GM12801 (cell line): Measurements from ENCODE around the gene CES2.

Source experiments
- CTCF ChIP-seq: IDR thresholded peaks from one replicate; pipeline ENCODE4 v1.5.1; 2011; ENCODE audit warnings: control low read depth; ENCODE audit not compliant: insufficient read length; ENCODE audit errors: extremely low read depth

The CES2 gene

DNA sequence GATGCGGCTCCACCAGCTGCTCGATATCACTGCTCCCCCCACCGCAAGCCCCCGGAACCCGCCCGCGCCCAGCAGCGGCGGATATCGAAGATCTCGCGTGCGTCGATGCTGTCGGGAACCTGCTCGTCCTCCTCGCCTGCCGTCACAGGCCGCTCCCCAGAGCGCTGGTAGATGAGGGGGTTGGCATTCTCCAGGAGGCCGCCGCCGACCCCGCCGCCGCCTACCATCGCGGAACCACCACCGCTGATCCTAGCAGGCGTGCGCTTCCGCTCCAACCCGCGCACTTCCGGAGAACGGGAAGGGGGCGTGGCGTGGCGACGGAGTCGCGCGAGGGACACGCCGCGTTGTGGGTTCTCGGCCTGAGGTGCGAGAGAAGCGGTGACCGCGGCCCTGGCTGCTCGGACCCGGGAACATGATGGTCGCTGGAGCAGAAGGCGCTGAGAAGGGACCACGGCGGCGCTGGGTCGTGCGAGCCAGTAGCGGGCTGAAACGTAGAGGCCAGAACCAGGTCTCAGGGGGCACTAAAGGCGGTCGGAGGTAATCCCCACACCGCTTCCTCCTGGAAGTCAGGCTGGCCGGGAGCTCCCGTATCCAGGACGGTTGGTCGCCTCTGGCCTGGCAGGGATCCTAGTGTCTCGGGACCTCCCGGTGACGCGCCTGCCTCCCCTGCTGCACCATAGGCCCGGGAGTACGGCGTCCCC is 1.0 kb upstream of the CES2 start, which contains the start of gene CIAO2B:
CIAO2B (minus strand) TSS at position 265 of the 701 bp plus-strand sequence; CDS start at position 227, 38 bp downstream.
- TF ChIP-seq CTCF = no peak

DNA sequence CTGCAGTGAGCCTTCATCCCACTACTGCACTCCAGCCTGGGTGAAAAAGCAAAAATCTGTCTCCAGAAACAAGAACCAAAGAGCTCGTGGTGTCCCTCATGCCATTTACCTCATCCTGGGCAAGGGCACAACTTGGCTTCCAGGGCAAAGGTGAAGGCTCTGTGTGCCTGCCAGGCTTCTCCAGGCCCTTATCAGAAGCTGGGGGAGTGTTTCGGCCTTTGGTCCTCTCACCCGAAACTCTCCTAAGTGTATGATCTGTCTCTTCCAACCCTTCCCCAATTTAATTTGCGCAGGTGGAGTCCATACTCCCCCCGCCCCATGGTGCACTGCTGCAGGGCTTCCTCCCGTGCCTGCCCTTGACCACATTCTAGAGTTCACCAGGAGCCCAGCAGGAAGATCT is 1.1 kb downstream of the CES2 start:
- no peak for TF ChIP-seq CTCF

GRCh38 chr16:66936889-66937554 is 1.7 kb downstream of the CES2 start:
- TF ChIP-seq CTCF = no peak

GRCh38 chr16:66937725-66938337 is 2.5 kb downstream of the CES2 start:
- no peak for TF ChIP-seq CTCF

- no peak for TF ChIP-seq CTCF
Measured at GRCh38 chr16:66939366-66939765, 4.0 kb downstream of the CES2 start.

- TF ChIP-seq CTCF = no peak
Measured at GRCh38 chr16:66940236-66940635, 4.9 kb downstream of the CES2 start.

DNA sequence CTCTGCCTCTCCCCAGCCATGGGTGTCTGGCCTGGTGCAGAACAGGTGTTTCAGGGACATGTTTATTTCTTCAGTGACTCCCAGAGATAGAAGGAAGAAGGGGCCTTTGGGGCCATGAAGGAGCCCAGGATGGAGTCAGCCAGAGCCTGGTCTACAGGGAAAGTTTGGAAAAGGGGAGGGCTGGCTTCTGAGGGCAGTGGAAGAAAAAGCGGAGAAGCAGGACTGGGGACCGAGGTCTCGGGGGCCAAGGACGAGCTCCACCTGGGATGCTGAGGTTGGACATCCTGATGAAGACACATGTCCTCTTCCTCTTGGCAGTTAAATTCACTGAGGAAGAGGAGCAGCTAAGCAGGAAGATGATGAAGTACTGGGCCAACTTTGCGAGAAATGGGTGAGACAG is 7.7 kb downstream of the CES2 start:
- TF ChIP-seq CTCF = no peak
